Breast epithelium (tissue), 3 donors: ENCODE measurements around the gene CENPP.

ENCODE experiments used
- POLR2A ChIP-seq: fragments of 450-650 bp; IDR thresholded peaks from one replicate; pipeline ENCODE4 v1.6.1; 2016; ENCODE audit warnings: antibody characterized with exemption, mild to moderate bottlenecking, moderate library complexity
- POLR2AphosphoS5 ChIP-seq, 3 donors: sonication (generic); formaldehyde crosslinking; IDR thresholded peaks; one replicate each; pipeline ENCODE4 v1.6.1; 2017; ENCODE audit warnings: antibody characterized with exemption in 3 of 3
- TF ChIP-seq, protein P1 (sequence below), 3 donors: fragments of 450-650 bp; IDR thresholded peaks; one replicate each; pipeline ENCODE4 v1.5.1; 2016 to 2017; ENCODE audit warnings: antibody characterized with exemption in 3 of 3, mild to moderate bottlenecking in 3 of 3, moderate library complexity in 3 of 3

DNA sequence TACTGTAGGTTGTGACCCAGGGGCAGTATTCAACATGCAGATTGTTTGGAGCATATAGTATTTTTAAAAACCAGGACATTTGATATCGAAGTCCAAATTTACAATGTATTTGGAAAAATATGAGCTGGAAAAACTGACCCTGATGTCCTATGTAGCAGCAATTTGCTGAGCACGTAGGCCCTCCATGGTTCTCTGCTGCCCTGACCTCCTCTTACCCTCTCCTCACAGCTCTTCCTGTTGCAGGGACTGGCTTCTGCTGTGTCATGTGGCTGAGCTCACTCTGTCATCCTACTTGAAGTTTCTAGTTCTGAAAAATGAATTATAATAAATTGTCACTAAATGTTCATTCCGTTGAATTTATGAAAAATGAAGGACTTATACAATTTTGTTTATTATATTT, 160.6 kb downstream of the CENPP start:
- no peak for TF ChIP-seq POLR2AphosphoS5 (IDR thresholded peaks at IDR 0.05)
- TF ChIP-seq, protein P1, sequence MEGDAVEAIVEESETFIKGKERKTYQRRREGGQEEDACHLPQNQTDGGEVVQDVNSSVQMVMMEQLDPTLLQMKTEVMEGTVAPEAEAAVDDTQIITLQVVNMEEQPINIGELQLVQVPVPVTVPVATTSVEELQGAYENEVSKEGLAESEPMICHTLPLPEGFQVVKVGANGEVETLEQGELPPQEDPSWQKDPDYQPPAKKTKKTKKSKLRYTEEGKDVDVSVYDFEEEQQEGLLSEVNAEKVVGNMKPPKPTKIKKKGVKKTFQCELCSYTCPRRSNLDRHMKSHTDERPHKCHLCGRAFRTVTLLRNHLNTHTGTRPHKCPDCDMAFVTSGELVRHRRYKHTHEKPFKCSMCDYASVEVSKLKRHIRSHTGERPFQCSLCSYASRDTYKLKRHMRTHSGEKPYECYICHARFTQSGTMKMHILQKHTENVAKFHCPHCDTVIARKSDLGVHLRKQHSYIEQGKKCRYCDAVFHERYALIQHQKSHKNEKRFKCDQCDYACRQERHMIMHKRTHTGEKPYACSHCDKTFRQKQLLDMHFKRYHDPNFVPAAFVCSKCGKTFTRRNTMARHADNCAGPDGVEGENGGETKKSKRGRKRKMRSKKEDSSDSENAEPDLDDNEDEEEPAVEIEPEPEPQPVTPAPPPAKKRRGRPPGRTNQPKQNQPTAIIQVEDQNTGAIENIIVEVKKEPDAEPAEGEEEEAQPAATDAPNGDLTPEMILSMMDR (IDR thresholded peaks at IDR 0.05) = no peak
- no peak for TF ChIP-seq POLR2A
